Trophoblast cell (in vitro differentiated cells and primary cell): ENCODE results near the gene TAF1B.

Experiments
- DNase-seq, 2 donors: peaks; one replicate each; pipeline ENCODE4 v3.0.0-alpha.2; 2016
- H2AFZ ChIP-seq: 2 replicates; pipeline ENCODE4 v1.6.1; 2013; ENCODE audit warnings: low read length, moderate library complexity, mild to moderate bottlenecking; ENCODE audit not compliant: insufficient read depth, poor library complexity
- H2AK5ac ChIP-seq: 2 replicates; pipeline ENCODE4 v1.6.1; 2013; ENCODE audit warnings: mild to moderate bottlenecking, low read length
- H2BK120ac ChIP-seq: 2 replicates; pipeline ENCODE4 v1.6.1; 2013; ENCODE audit warnings: low read length, mild to moderate bottlenecking, moderate library complexity; ENCODE audit not compliant: insufficient read depth, poor library complexity
- H2BK12ac ChIP-seq: 2 replicates; pipeline ENCODE4 v1.6.1; 2013; ENCODE audit warnings: mild to moderate bottlenecking, low read length, moderate library complexity
- H2BK5ac ChIP-seq: 2 replicates; pipeline ENCODE4 v1.6.1; 2013; ENCODE audit warnings: low read length, low read depth, moderate library complexity, mild to moderate bottlenecking; ENCODE audit not compliant: poor library complexity
- H3K14ac ChIP-seq: 2 replicates; pipeline ENCODE4 v1.6.1; 2013; ENCODE audit warnings: mild to moderate bottlenecking, low read length
- H3K18ac ChIP-seq: 2 replicates; pipeline ENCODE4 v1.6.1; 2013; ENCODE audit warnings: mild to moderate bottlenecking, low read length
- H3K23ac ChIP-seq: 2 replicates; pipeline ENCODE4 v1.6.1; 2013; ENCODE audit warnings: low read length
- H3K27ac ChIP-seq: 2 replicates; pipeline ENCODE4 v1.5.1; 2013; ENCODE audit warnings: low read depth, mild to moderate bottlenecking, inconsistent platforms, low read length, moderate library complexity
- H3K27me3 ChIP-seq: 2 replicates; pipeline ENCODE4 v1.6.1; 2013; ENCODE audit warnings: inconsistent platforms, mild to moderate bottlenecking, low read length, moderate library complexity; ENCODE audit not compliant: insufficient read depth
- H3K36me3 ChIP-seq, 2 experiments: 1 replicate in 1 of 2; 2 replicates in 1 of 2; pipeline ENCODE4 v1.6.1; 2013; ENCODE audit warnings: low read length in 2 of 2, mild to moderate bottlenecking in 2 of 2, moderate library complexity in 1 of 2; ENCODE audit not compliant: insufficient read depth in 2 of 2, control insufficient read depth in 1 of 2
- H3K4ac ChIP-seq: 2 replicates; pipeline ENCODE4 v1.6.1; 2013; ENCODE audit warnings: low read depth, mild to moderate bottlenecking, low read length, moderate library complexity
- H3K4me1 ChIP-seq, 2 experiments: 1 replicate in 1 of 2; 2 replicates in 1 of 2; pipeline ENCODE4 v1.6.1; 2013; ENCODE audit warnings: low read length in 2 of 2, mild to moderate bottlenecking in 2 of 2, moderate library complexity in 1 of 2; ENCODE audit not compliant: insufficient read depth in 2 of 2, control insufficient read depth in 1 of 2
- H3K4me2 ChIP-seq: 2 replicates; pipeline ENCODE4 v1.6.1; 2013; ENCODE audit warnings: inconsistent platforms, mild to moderate bottlenecking, low read length, moderate library complexity
- H3K4me3 ChIP-seq: 2 replicates; pipeline ENCODE4 v1.5.1; 2013; ENCODE audit warnings: mild to moderate bottlenecking, low read depth, low read length, inconsistent platforms
- H3K79me1 ChIP-seq: one replicate; pipeline ENCODE4 v1.6.1; 2013; ENCODE audit warnings: low read length
- H3K79me2 ChIP-seq: 2 replicates; pipeline ENCODE4 v1.6.1; 2013; ENCODE audit warnings: low read length, mild to moderate bottlenecking; ENCODE audit not compliant: control insufficient read depth, insufficient read depth, poor library complexity
- H3K9ac ChIP-seq: 2 replicates; pipeline ENCODE4 v1.6.1; 2013; ENCODE audit warnings: mild to moderate bottlenecking, low read length
- H3K9me3 ChIP-seq: 2 replicates; pipeline ENCODE4 v1.6.1; 2013; ENCODE audit warnings: low read depth, mild to moderate bottlenecking, control low read depth, inconsistent platforms, low read length; ENCODE audit not compliant: insufficient read depth
- H4K12ac ChIP-seq: 2 replicates; pipeline ENCODE4 v1.6.1; 2013; ENCODE audit warnings: low read depth, mild to moderate bottlenecking, low read length, moderate library complexity
- H4K8ac ChIP-seq: 2 replicates; pipeline ENCODE4 v1.6.1; 2013; ENCODE audit warnings: low read depth, mild to moderate bottlenecking, low read length, moderate library complexity
- H4K91ac ChIP-seq: one replicate; pipeline ENCODE4 v1.6.1; 2013; ENCODE audit warnings: low read depth, mild to moderate bottlenecking, low read length, moderate library complexity
- WGBS: extraction: QIAGEN DNeasy Blood & Tissue Kit; methylation state at CpG from one replicate; pipeline ENCODE4 v1.1.7; 2013; ENCODE audit warnings: missing lambda C conversion rate; ENCODE audit not compliant: insufficient read length, insufficient coverage; ENCODE audit errors: extremely low coverage; 5-methylcytosine and 5-hydroxymethylcytosine counted together

Gene TAF1B

GRCh38 chr2:9897846-9898245 is 54.6 kb downstream of the TAF1B start:
- Histone ChIP-seq H3K79me2 (no peaks in the 10 kb centered on the region), H3K79me1 (peaks cover 5% of the 10 kb centered on the region), H3K4me1 (peaks cover 3 to 5% of the 10 kb centered on the region in 2 experiments), H3K14ac (no peak overlapping the region), H3K4ac (no peak overlapping the region), H3K36me3 (peaks cover 1% of the 10 kb centered on the region in 2 experiments), H2AK5ac (no peak overlapping the region), H4K8ac (no peak overlapping the region), H3K9me3 (no peaks in the 10 kb centered on the region), H3K4me2 (peak overlapping the region; percentile 30), H4K91ac (no peak overlapping the region), H2BK12ac (no peak overlapping the region), H4K12ac (no peak overlapping the region), H3K4me3 (no peak overlapping the region), H3K27me3 (no peaks in the 10 kb centered on the region), H2AFZ (no peak overlapping the region), H3K9ac (no peak overlapping the region), H3K18ac (no peak overlapping the region), H2BK5ac (no peak overlapping the region), H3K23ac (no peak overlapping the region), H2BK120ac (no peak overlapping the region), H3K27ac (peak overlapping the region; percentile 61)
- WGBS: no CpG with 5 or more reads among the region's 2 CpGs
- DNase-seq: peak in 1 of 2 donors; percentile 39

DNA sequence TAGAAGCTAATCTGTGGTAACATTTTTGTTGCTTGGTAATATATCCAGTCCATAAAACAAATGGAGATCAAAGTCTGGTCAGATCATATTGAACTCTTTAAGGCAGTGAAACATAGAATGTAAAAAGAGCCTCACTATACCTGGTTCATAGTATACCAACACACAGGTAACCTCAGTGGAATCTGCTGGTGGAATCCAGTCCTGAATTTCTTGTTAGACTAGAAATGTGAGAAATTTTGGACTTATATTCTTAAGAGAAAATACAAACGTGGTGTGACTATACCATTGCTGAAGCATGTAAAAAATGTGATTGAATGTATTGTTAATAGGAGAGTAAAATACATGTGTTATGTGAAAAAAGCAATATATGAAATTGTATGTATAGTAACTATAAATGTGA is 62.1 kb downstream of the TAF1B start:
- H3K9ac ChIP-seq: no peak overlapping the region
- no peak overlapping the region for H4K91ac ChIP-seq
- no peak overlapping the region for H2BK12ac ChIP-seq
- no CpG with 5 or more reads among the region's 1 CpG for WGBS
- no peak overlapping the region for H2AK5ac ChIP-seq
- no peaks in the 10 kb centered on the region for H3K4me1 ChIP-seq
- H3K79me2 ChIP-seq: no peaks in the 10 kb centered on the region
- peak; percentile 76 to 99 for DNase-seq
- no peak overlapping the region for H4K8ac ChIP-seq
- no peaks in the 10 kb centered on the region for H3K27me3 ChIP-seq
- H3K23ac ChIP-seq: no peak overlapping the region
- no peaks in the 10 kb centered on the region for H3K79me1 ChIP-seq
- no peak overlapping the region for H2BK120ac ChIP-seq
- H3K9me3 ChIP-seq: peaks cover 2% of the 10 kb centered on the region
- no peak overlapping the region for H3K14ac ChIP-seq
- no peak overlapping the region for H3K27ac ChIP-seq
- no peak overlapping the region for H4K12ac ChIP-seq
- H2AFZ ChIP-seq: no peak overlapping the region
- no peak overlapping the region for H3K4me2 ChIP-seq
- H3K36me3 ChIP-seq: peaks cover 0 to 1% of the 10 kb centered on the region in 2 experiments
- H3K18ac ChIP-seq: no peak overlapping the region
- no peak overlapping the region for H2BK5ac ChIP-seq
- no peak overlapping the region for H3K4ac ChIP-seq
- H3K4me3 ChIP-seq: no peak overlapping the region

GRCh38 chr2:9907402-9907801 is 64.1 kb downstream of the TAF1B start:
- Histone ChIP-seq H3K14ac (no peak overlapping the region), H3K36me3 (no peaks in the 10 kb centered on the region), H3K79me1 (no peaks in the 10 kb centered on the region), H2AK5ac (no peak overlapping the region), H2BK12ac (no peak overlapping the region), H3K4ac (no peak overlapping the region), H2AFZ (no peak overlapping the region), H4K12ac (no peak overlapping the region), H3K4me2 (no peak overlapping the region), H3K18ac (no peak overlapping the region), H3K79me2 (no peaks in the 10 kb centered on the region), H4K91ac (peak overlapping the region; percentile 20), H2BK5ac (no peak overlapping the region), H2BK120ac (no peak overlapping the region), H3K27ac (no peak overlapping the region), H3K27me3 (no peaks in the 10 kb centered on the region), H3K9me3 (peaks cover 2% of the 10 kb centered on the region), H4K8ac (no peak overlapping the region), H3K9ac (no peak overlapping the region), H3K4me3 (no peak overlapping the region), H3K23ac (no peak overlapping the region), H3K4me1 (no peaks in the 10 kb centered on the region)
- no CpG with 5 or more reads among the region's 7 CpGs for WGBS
- peak in 1 of 2 donors; percentile 10 for DNase-seq

GRCh38 chr2:9908639-9909038 is 65.4 kb downstream of the TAF1B start:
- H3K9ac ChIP-seq: no peak overlapping the region
- no peak overlapping the region for H3K4ac ChIP-seq
- no peak overlapping the region for H2BK12ac ChIP-seq
- WGBS: no CpG with 5 or more reads among the region's 1 CpG
- DNase-seq: no peak
- no peak overlapping the region for H2BK120ac ChIP-seq
- H3K27me3 ChIP-seq: no peaks in the 10 kb centered on the region
- H3K27ac ChIP-seq: no peak overlapping the region
- no peak overlapping the region for H3K23ac ChIP-seq
- H3K36me3 ChIP-seq: peaks cover 0 to 2% of the 10 kb centered on the region in 2 experiments
- no peak overlapping the region for H2AK5ac ChIP-seq
- H3K4me2 ChIP-seq: no peak overlapping the region
- H3K4me3 ChIP-seq: no peak overlapping the region
- H3K14ac ChIP-seq: no peak overlapping the region
- no peak overlapping the region for H2AFZ ChIP-seq
- no peak overlapping the region for H3K18ac ChIP-seq
- no peaks in the 10 kb centered on the region for H3K79me1 ChIP-seq
- no peak overlapping the region for H2BK5ac ChIP-seq
- no peak overlapping the region for H4K8ac ChIP-seq
- H3K79me2 ChIP-seq: no peaks in the 10 kb centered on the region
- H4K91ac ChIP-seq: no peak overlapping the region
- peaks cover 2% of the 10 kb centered on the region for H3K9me3 ChIP-seq
- no peaks in the 10 kb centered on the region for H3K4me1 ChIP-seq
- H4K12ac ChIP-seq: no peak overlapping the region
